Retina (tissue), 1 donor: ENCODE measurements around the gene SLIT3.
"Not testable (repeated sequence)": the region's sequence is repeated elsewhere in the genome, so short reads cannot be mapped to it uniquely, and the experiment has no call there.

Experiments
- DNase-seq: peaks from one replicate; pipeline ENCODE4 v3.0.0-alpha.2; 2016

Gene SLIT3

GRCh38 chr5:168653626-168654025 lies 647.3 kb downstream of the SLIT3 start:
- peak; percentile 11 for DNase-seq

GRCh38 chr5:168651648-168652047 lies 649.3 kb downstream of the SLIT3 start:
- DNase-seq: no peak

GRCh38 chr5:168649306-168649705 lies 651.6 kb downstream of the SLIT3 start:
- DNase-seq: no peak

- DNase-seq: no peak
These were observed 652.4 kb downstream of the SLIT3 start for GRCh38 chr5:168648576-168648975.

GRCh38 chr5:168648016-168648415 lies 652.9 kb downstream of the SLIT3 start:
- no peak for DNase-seq

GRCh38 chr5:168647083-168647482 lies 653.9 kb downstream of the SLIT3 start:
- DNase-seq: no peak

- no peak for DNase-seq
These were observed 654.6 kb downstream of the SLIT3 start for GRCh38 chr5:168646335-168646734.

GRCh38 chr5:168645195-168645594 lies 655.7 kb downstream of the SLIT3 start:
- DNase-seq: no peak

GRCh38 chr5:168642019-168642418 lies 658.9 kb downstream of the SLIT3 start:
- no peak for DNase-seq

GRCh38 chr5:168638846-168639245 lies 662.1 kb downstream of the SLIT3 start:
- not testable (repeated sequence) for DNase-seq

GRCh38 chr5:168637793-168638192 lies 663.1 kb downstream of the SLIT3 start:
- no peak for DNase-seq

- no peak for DNase-seq
These were observed 663.7 kb downstream of the SLIT3 start for GRCh38 chr5:168637281-168637680.

GRCh38 chr5:168630958-168631357 lies 670.0 kb downstream of the SLIT3 start:
- DNase-seq: not testable (repeated sequence)

- no peak for DNase-seq
These were observed 676.0 kb downstream of the SLIT3 start for GRCh38 chr5:168624850-168625364.

GRCh38 chr5:168620807-168621206 lies 680.1 kb downstream of the SLIT3 start:
- no peak for DNase-seq

GRCh38 chr5:168614661-168615060 lies 686.3 kb downstream of the SLIT3 start:
- no peak for DNase-seq

GRCh38 chr5:168613996-168614395 lies 686.9 kb downstream of the SLIT3 start:
- no peak for DNase-seq

GRCh38 chr5:168613396-168613795 lies 687.5 kb downstream of the SLIT3 start:
- DNase-seq: no peak

GRCh38 chr5:168612996-168613395 lies 687.9 kb downstream of the SLIT3 start:
- no peak for DNase-seq

- no peak for DNase-seq
These were observed 688.8 kb downstream of the SLIT3 start for GRCh38 chr5:168612123-168612522.
